HepG2 (cell line): Measurements from ENCODE around the gene GRIK5. TPM values are rescaled to one million over a fixed set of nuclear protein-coding genes. Genes with fewer than 3 reads are reported as not detected.

Experiments
- ATAC-seq: fragments of 200-7000 bp; cut with Tn5 transposase; 3 replicates; pipeline ENCODE4 v1.9.1; 2020; ENCODE audit warnings: mild to moderate bottlenecking, moderate library complexity
- BruUV-seq: library from RNA; stranded (reverse); fragments of 400-500 nt; replicated peaks from 2 replicates; lab custom pipeline; 2021; lab: Mats Ljungman, UMichigan
- CTCF ChIA-PET: fragments of 300-600 bp; formaldehyde crosslinking; extraction: SDS; loops from one replicate; lab custom pipeline; 2021; ENCODE audit warnings: low total read pairs, inconsistent platforms, low intra/inter-chr PET ratio; lab: Yijun Ruan, JAX
- POLR2A ChIA-PET: fragments of 350-600 bp; sonication (Branson Sonifier 250); formaldehyde crosslinking; loops from one replicate; lab custom pipeline; 2020; ENCODE audit warnings: antibody characterized with exemption, inconsistent platforms; lab: Yijun Ruan, JAX
- DNase-seq: peaks from one replicate; pipeline ENCODE4 v3.0.0-alpha.2; 2015; ENCODE audit warnings: low spot score
- FAIRE-seq: peaks from 3 replicates; lab custom pipeline; 2011; peaks lifted over from hg19 to GRCh38; lab: Jason Lieb, UNC
- H2AFZ ChIP-seq: one replicate; pipeline ENCODE4 v1.6.1; 2011; ENCODE audit warnings: low read length, inconsistent platforms
- H3K27ac ChIP-seq: fragments of 300-600 bp; 3 replicates; pipeline ENCODE4 v1.8.0; 2011; ENCODE audit warnings: mixed run types, mild to moderate bottlenecking, mixed read lengths, low read length, inconsistent platforms; ENCODE audit not compliant: insufficient read depth; ENCODE audit errors: extremely low read length
- H3K27me3 ChIP-seq, 2 experiments: fragments of 200-600 bp in 1 of 2; 2 replicates in 1 of 2; 3 replicates in 1 of 2; pipeline versions ENCODE4 v1.6.0 to v1.8.0; 2011; ENCODE audit warnings: low read length in 2 of 2, mild to moderate bottlenecking in 2 of 2, moderate library complexity in 2 of 2, inconsistent platforms in 1 of 2; ENCODE audit not compliant: insufficient read depth in 2 of 2, control insufficient read depth in 1 of 2
- H3K36me3 ChIP-seq, 2 experiments: fragments of 200-600 bp in 1 of 2; replicated peaks in 1 of 2; 2 replicates in 1 of 2; 3 replicates in 1 of 2; pipeline versions ENCODE4 v1.5.1 to v1.8.0; 2011; ENCODE audit warnings: low read length in 2 of 2, inconsistent platforms in 1 of 2; ENCODE audit not compliant: insufficient read depth in 2 of 2, control insufficient read depth in 1 of 2
- H3K4me1 ChIP-seq: 2 replicates; pipeline ENCODE4 v1.5.1; 2012; ENCODE audit warnings: low read length, inconsistent platforms; ENCODE audit not compliant: insufficient read depth
- H3K4me2 ChIP-seq: 2 replicates; pipeline ENCODE4 v1.6.0; 2011; ENCODE audit warnings: low read depth, low read length, inconsistent platforms
- H3K4me3 ChIP-seq, 3 experiments: fragments of 200-600 bp in 1 of 3; sonication (generic), shearing (Covaris generic) in 1 of 3; replicated peaks in 1 of 3; 2 replicates each; pipeline ENCODE4 v1.5.1; 2011 to 2016; ENCODE audit warnings: low read length in 3 of 3, inconsistent platforms in 2 of 3, low read depth in 2 of 3, mild to moderate bottlenecking in 2 of 3, control low read depth in 1 of 3, mixed read lengths in 1 of 3; ENCODE audit not compliant: insufficient read depth in 1 of 3
- H3K79me2 ChIP-seq: one replicate; pipeline ENCODE4 v1.6.1; 2011; ENCODE audit warnings: low read length, inconsistent platforms; ENCODE audit not compliant: insufficient read depth
- H3K9ac ChIP-seq: 2 replicates; pipeline ENCODE4 v1.6.0; 2011; ENCODE audit warnings: mild to moderate bottlenecking, low read depth, low read length, inconsistent platforms; ENCODE audit not compliant: insufficient read depth
- H3K9me3 ChIP-seq: 2 replicates; pipeline ENCODE4 v1.5.1; 2012; ENCODE audit warnings: mild to moderate bottlenecking, low read length
- H4K20me1 ChIP-seq: 2 replicates; pipeline ENCODE4 v1.6.0; 2011; ENCODE audit warnings: inconsistent platforms, mild to moderate bottlenecking, low read length, moderate library complexity; ENCODE audit not compliant: insufficient read depth
- DNMT1 ChIP-seq: sonication (generic); formaldehyde crosslinking; IDR thresholded peaks from 2 replicates; pipeline ENCODE4 v1.5.1; 2020; ENCODE audit warnings: mild to moderate bottlenecking, missing genetic modification reagents
- GATAD2A ChIP-seq: IDR thresholded peaks from 2 replicates; pipeline ENCODE4 v1.6.1; 2016
- MTA3 ChIP-seq: sonication (generic); formaldehyde crosslinking; IDR thresholded peaks from 2 replicates; pipeline ENCODE4 v1.4.0; 2020; ENCODE audit warnings: missing genetic modification reagents
- NFAT5 ChIP-seq: sonication (generic); formaldehyde crosslinking; IDR thresholded peaks from 2 replicates; pipeline ENCODE4 v1.4.0; 2020; ENCODE audit warnings: missing genetic modification reagents
- SP140L ChIP-seq: sonication (generic); formaldehyde crosslinking; IDR thresholded peaks from 2 replicates; pipeline ENCODE4 v1.4.0; 2020; ENCODE audit warnings: missing genetic modification reagents, borderline replicate concordance
- TEAD2 ChIP-seq: sonication (generic); formaldehyde crosslinking; IDR thresholded peaks from 2 replicates; pipeline ENCODE4 v1.9.0; 2021; ENCODE audit warnings: missing genetic modification reagents
- TOE1 ChIP-seq: sonication (generic); formaldehyde crosslinking; IDR thresholded peaks from 2 replicates; pipeline ENCODE4 v1.4.0; 2020; ENCODE audit warnings: mild to moderate bottlenecking, missing genetic modification reagents
- ZBTB49 ChIP-seq: sonication (generic); formaldehyde crosslinking; IDR thresholded peaks from 2 replicates; pipeline ENCODE4 v1.4.0; 2020; ENCODE audit warnings: missing genetic modification reagents, borderline replicate concordance
- ZNF224 ChIP-seq: sonication (generic); formaldehyde crosslinking; IDR thresholded peaks from 2 replicates; pipeline ENCODE4 v1.5.0; 2020; ENCODE audit warnings: mild to moderate bottlenecking, missing genetic modification reagents
- WGBS: methylation state at CpG from one replicate; pipeline ENCODE4 v1.1.6; 2017; ENCODE audit warnings: low lambda C conversion rate; 5-methylcytosine and 5-hydroxymethylcytosine counted together
- in situ Hi-C: cut with HindIII; loops from 2 replicates; pipeline ENCODE4 v1.10.0; 2017; ENCODE audit warnings: low pct_unique_long_range_greater_than_20kb; ENCODE audit not compliant: extremely low pct_ligation_motif_present
- intact Hi-C: fragments of 100-400 bp; cut with micrococcal nuclease; formaldehyde crosslinking; loops from one replicate; pipeline ENCODE4 v1.10.0; 2022; ENCODE audit not compliant: unreplicated experiment
- polyA plus RNA-seq, 8 experiments: library from polyadenylated mRNA; depleted of rRNA in 3 of 8; stranded (reverse) in 7 of 8; unstranded in 1 of 8; fragments of >200 nt; fragmentation: Illumina TruSeq in 4 of 8; extraction: Trizol in 4 of 8; gene quantifications; 2 replicates each; pipeline versions ENCODE4 v1.2.1 to v1.2.3, GENCODE V29; 2011 to 2016; ENCODE audit warnings: low read depth in 4 of 8, missing spikeins in 1 of 8, mixed read lengths in 1 of 8; ENCODE audit not compliant: insufficient read depth in 1 of 8
- total RNA-seq, 5 experiments: library from RNA; depleted of rRNA; stranded (reverse); fragments of >200 nt; fragmentation: Illumina TruSeq; extraction: Trizol; gene quantifications; 2 replicates each; pipeline ENCODE4 v1.2.3, GENCODE V29; 2016; ENCODE audit warnings: low read depth in 1 of 5

Gene GRIK5
- total and polyA plus RNA-seq, 2 of the 13 experiments (the other 11 are each of a cell fraction or from before 2014, with no cell fraction given): not detected

GRCh38 chr19:42097461-42097860 is 27.5 kb upstream of the GRIK5 start (continued):
- TF ChIP-seq TEAD2 (CRISPR knock-in tag): no peak
- no peak for TF ChIP-seq MTA3

DNA sequence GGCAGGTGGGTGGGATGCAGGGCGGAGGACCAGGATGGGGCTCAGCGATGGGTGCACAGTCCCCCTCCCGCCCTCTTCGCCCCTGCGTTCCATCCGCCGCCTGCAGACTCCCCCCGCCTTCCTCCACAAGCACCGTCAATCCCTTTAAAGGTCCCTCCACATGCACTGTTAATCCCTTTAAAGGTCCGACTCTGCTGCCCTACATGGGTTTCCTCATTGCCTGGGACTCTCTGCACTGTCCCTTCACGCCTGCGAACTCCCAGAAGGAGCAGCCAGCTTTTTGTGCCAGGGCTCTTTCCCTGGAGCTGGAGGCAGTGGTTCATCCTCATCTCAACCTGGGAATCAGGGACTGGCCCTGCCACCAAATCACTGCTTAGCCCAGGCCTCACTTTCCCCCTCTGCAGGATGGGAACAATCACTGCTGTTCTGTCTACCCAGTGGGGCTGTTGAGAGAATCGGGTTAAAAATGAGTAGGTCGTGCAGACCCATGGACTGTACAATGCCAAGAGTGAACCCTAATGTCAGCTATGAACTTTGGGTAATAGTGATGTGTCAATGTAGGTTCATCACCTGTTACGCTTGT is 26.3 kb upstream of the GRIK5 start:
- H3K9me3 ChIP-seq: no peaks in the 10 kb centered on the region
- intact Hi-C loops: no loop called here
- no peaks in the 10 kb centered on the region for H3K4me1 ChIP-seq
- H3K4me2 ChIP-seq: no peak overlapping the region
- WGBS: 70% methylated on average over 14 of the region's 15 CpGs
- ATAC-seq: no peak
- peaks cover 0 to 11% of the 10 kb centered on the region in 2 experiments; a peak in 2 of 5 replicates for H3K27me3 ChIP-seq
- no peak for TF ChIP-seq GATAD2A (CRISPR knock-in tag)
- H3K9ac ChIP-seq: no peak overlapping the region
- BruUV-seq: no TSS peak
- no peaks in the 10 kb centered on the region for H3K79me2 ChIP-seq
- no peak overlapping the region for H3K4me3 ChIP-seq
- no peak for FAIRE-seq
- H4K20me1 ChIP-seq: 0 out of 2 replicates have a peak, but pooled peaks cover 2% of the 10 kb centered on the region
- in situ Hi-C loops: no loop called here
- no peak overlapping the region for H3K27ac ChIP-seq
- CTCF ChIA-PET: no interaction called here
- DNase-seq: no peak
- POLR2A ChIA-PET: no interaction called here
- no peak overlapping the region for H2AFZ ChIP-seq
- H3K36me3 ChIP-seq: no peaks in the 10 kb centered on the region

GRCh38 chr19:42095814-42096230 is 25.8 kb upstream of the GRIK5 start:
- Histone ChIP-seq H2AFZ (no peak overlapping the region), H3K79me2 (no peaks in the 10 kb centered on the region), H3K4me1 (no peaks in the 10 kb centered on the region), H3K36me3 (no peaks in the 10 kb centered on the region), H3K4me3 (no peak overlapping the region), H3K27ac (no peak overlapping the region), H4K20me1 (0 out of 2 replicates have a peak, but pooled peaks cover 2% of the 10 kb centered on the region), H3K9me3 (no peaks in the 10 kb centered on the region), H3K4me2 (no peak overlapping the region), H3K9ac (no peak overlapping the region), H3K27me3 (peaks cover 0 to 12% of the 10 kb centered on the region in 2 experiments; a peak in 2 of 5 replicates)
- DNase-seq: no peak
- intact Hi-C loops: no loop called here
- ChIA-PET POLR2A (no interaction called here), CTCF (no interaction called here)
- no peak for ATAC-seq
- WGBS: no CpG with 5 or more reads among the region's 28 CpGs
- in situ Hi-C loops: no loop called here
- no TSS peak for BruUV-seq
- FAIRE-seq: no peak
- TF ChIP-seq ZBTB49 (CRISPR knock-in tag) (no peak), NFAT5 (CRISPR knock-in tag) (no peak), TOE1 (CRISPR knock-in tag) (no peak), ZNF224 (CRISPR knock-in tag) (no peak), SP140L (CRISPR knock-in tag) (no peak), DNMT1 (CRISPR knock-in tag) (no peak)
